ENCODE results near the gene PTPRK. TPM values are rescaled to one million over a fixed set of nuclear protein-coding genes. Genes with fewer than 3 reads are reported as not detected.

The PTPRK gene
- total and polyA plus RNA-seq, 2 of the 8 experiments (the other 6 are each of a cell fraction or from before 2014, with no cell fraction given): 11.4 to 47.3 TPM

DNA sequence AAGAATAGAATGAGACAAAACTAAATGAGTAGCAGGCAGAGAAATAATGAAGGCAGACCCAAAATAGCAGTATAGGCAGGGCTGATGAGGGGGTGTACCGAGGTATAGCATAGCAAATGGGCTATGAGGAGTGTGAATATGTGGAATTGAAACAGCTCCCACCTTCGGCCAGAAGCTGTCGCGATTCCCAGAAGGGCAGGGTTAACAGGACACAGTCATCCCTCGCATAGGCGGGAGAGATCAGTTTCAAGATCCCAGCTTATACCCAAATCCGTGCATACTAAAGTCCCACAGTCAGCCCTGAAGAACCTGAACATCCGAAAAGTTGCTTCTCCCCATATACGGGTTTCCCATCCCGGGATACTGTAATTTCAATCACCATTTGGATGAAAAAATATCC is 82.7 kb downstream of the PTPRK start:
- DNase-seq (ENCODE audit: low read depth in 1 of 2, low spot score in 2 of 2) (no peak), FAIRE-seq (no peak)
- Histone ChIP-seq H4K91ac (replicated peaks; ENCODE audit: insufficient read length, low read length) (no peak overlapping the region), H3K4me2 (ENCODE audit: insufficient read depth in 1 of 2, low read depth in 2 of 2, low read length in 2 of 2) (no peak overlapping the region), H2BK20ac (ENCODE audit: low read length) (no peak overlapping the region), H3K4me1 (replicated peaks in 1 of 4; ENCODE audit: control insufficient read depth in 3 of 4, insufficient read depth in 4 of 4, low read length in 3 of 4) (peaks cover 0 to 16% (median 10%) of the 10 kb centered on the region in 4 experiments; a peak in 5 of 7 replicates), H3K56ac (replicated peaks; ENCODE audit: insufficient read length, low read depth, low read length) (no peak overlapping the region), H3K27me3 (replicated peaks in 1 of 4; ENCODE audit: control insufficient read depth in 3 of 4, extremely low read depth in 1 of 4, insufficient read depth in 3 of 4, low read length in 3 of 4) (no peaks in the 10 kb centered on the region), H3K79me1 (ENCODE audit: low read depth, low read length) (0 out of 2 replicates have a peak, but pooled peaks cover 2% of the 10 kb centered on the region), H2BK5ac (ENCODE audit: low read depth, low read length) (no peak overlapping the region), H2BK12ac (ENCODE audit: low read depth, low read length) (no peak overlapping the region), H4K8ac (ENCODE audit: extremely low read depth, insufficient read depth, low read length) (no peak overlapping the region), H3K4me3 (ENCODE audit: extremely low read depth in 1 of 4, insufficient read depth in 2 of 4, low read depth in 3 of 4, low read length in 4 of 4) (no peak overlapping the region), H3K9me3 (ENCODE audit: insufficient read depth in 2 of 2, low read depth in 1 of 2, low read length in 1 of 2) (no peaks in the 10 kb centered on the region), H2BK15ac (ENCODE audit: low read length) (no peak overlapping the region), H3K14ac (ENCODE audit: insufficient read length) (no peak overlapping the region), H3K18ac (ENCODE audit: extremely low read depth, low read length) (no peak overlapping the region), H3K23me2 (ENCODE audit: low read depth, low read length) (no peaks in the 10 kb centered on the region), H4K5ac (ENCODE audit: insufficient read length, low read depth, low read length) (no peak overlapping the region), H3K79me2 (ENCODE audit: control insufficient read depth in 1 of 2, insufficient read depth in 2 of 2, low read length in 2 of 2) (peaks cover 0 to 43% of the 10 kb centered on the region in 2 experiments; a peak in 2 of 4 replicates), H3K23ac (ENCODE audit: insufficient read length) (no peak overlapping the region), H2AK5ac (ENCODE audit: low read depth, low read length) (no peak overlapping the region), H2AFZ (ENCODE audit: low read length) (no peak overlapping the region), H2BK120ac (replicated peaks; ENCODE audit: low read depth, low read length) (no peak overlapping the region), H3K4ac (replicated peaks; ENCODE audit: insufficient read length, low read depth, low read length) (no peak overlapping the region), H4K20me1 (replicated peaks in 1 of 2; ENCODE audit: control insufficient read depth in 1 of 2, insufficient read depth in 2 of 2, low read length in 2 of 2) (peaks cover 0 to 2% of the 10 kb centered on the region in 2 experiments), H3K27ac (ENCODE audit: low read depth, low read length) (no peak overlapping the region), H3K36me3 (ENCODE audit: control insufficient read depth in 2 of 4, insufficient read depth in 4 of 4, low read length in 3 of 4) (no peaks in the 10 kb centered on the region), H3K9ac (replicated peaks in 1 of 4; ENCODE audit: extremely low read depth in 1 of 4, low read depth in 3 of 4, low read length in 3 of 4) (no peak overlapping the region)
- 94% methylated on average over 10 of the region's 10 CpGs; no CpG with 5 or more reads in 1 of the 2 experiments for WGBS, 2 experiments (ENCODE audit: extremely low coverage in 1 of 2, insufficient coverage in 1 of 2, insufficient read length in 1 of 2, insufficient replicate concordance in 2 of 2, low coverage in 1 of 2, low lambda C conversion rate in 2 of 2, missing lambda C conversion rate in 1 of 2)
- POLR2A ChIA-PET (ENCODE audit: partially characterized antibody): interaction anchor here (0.9 kb wide), 1 partner anchor 23 kb away, joined by 5 read pairs; no protein-coding TSS in a partner anchor
- CTCF ChIA-PET (ENCODE audit: partially characterized antibody): interaction anchor here (1.2 kb wide), 1 partner anchor 11 kb away, joined by 4 read pairs; no protein-coding TSS in a partner anchor
- TF ChIP-seq PHF8 (conservative IDR thresholded peaks at IDR 0.05; ENCODE audit: low read depth, low read length) (no peak), EP300 (IDR thresholded peaks at IDR 0.05; ENCODE audit: borderline replicate concordance in 1 of 2, low read depth in 2 of 2, low read length in 2 of 2) (no peak), CHD2 (IDR thresholded peaks at IDR 0.05; ENCODE audit: low read length) (no peak)
- TF ChIP-seq, protein P1, sequence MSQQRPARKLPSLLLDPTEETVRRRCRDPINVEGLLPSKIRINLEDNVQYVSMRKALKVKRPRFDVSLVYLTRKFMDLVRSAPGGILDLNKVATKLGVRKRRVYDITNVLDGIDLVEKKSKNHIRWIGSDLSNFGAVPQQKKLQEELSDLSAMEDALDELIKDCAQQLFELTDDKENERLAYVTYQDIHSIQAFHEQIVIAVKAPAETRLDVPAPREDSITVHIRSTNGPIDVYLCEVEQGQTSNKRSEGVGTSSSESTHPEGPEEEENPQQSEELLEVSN (IDR thresholded peaks at IDR 0.05): no peak
